H1 (cell line): ENCODE data around the gene PEAK3. TPM values are rescaled to one million over a fixed set of nuclear protein-coding genes. Genes with fewer than 3 reads are reported as not detected.

Experiments
- CTCF ChIA-PET: fragments of 300-600 bp; sonication (Branson Sonifier 250); formaldehyde crosslinking; loops from one replicate; lab custom pipeline; 2021; ENCODE audit not compliant: partially characterized antibody; lab: Charles Lee
- POLR2A ChIA-PET: fragments of 300-600 bp; sonication (Branson Sonifier 250); formaldehyde crosslinking; loops from one replicate; lab custom pipeline; 2021; ENCODE audit warnings: inconsistent platforms; ENCODE audit not compliant: partially characterized antibody; lab: Charles Lee
- DNase-seq, 2 experiments: peaks; one replicate each; pipeline versions ENCODE4 v3.0.0 to v3.0.0-alpha.2; 2010 to 2022; ENCODE audit warnings: low spot score in 2 of 2, low read depth in 1 of 2, mixed read lengths in 1 of 2
- FAIRE-seq: peaks from 2 replicates; lab custom pipeline; 2011; peaks lifted over from hg19 to GRCh38; lab: Jason Lieb, UNC
- H2AFZ ChIP-seq: 2 replicates; pipeline ENCODE4 v1.8.1; 2012; ENCODE audit warnings: low read length, inconsistent platforms
- H2AK5ac ChIP-seq: 2 replicates; pipeline ENCODE4 v1.6.1; 2013; ENCODE audit warnings: low read depth, low read length
- H2BK120ac ChIP-seq: replicated peaks from 2 replicates; pipeline ENCODE3; 2013; ENCODE audit warnings: low read depth, low read length, inconsistent platforms
- H2BK12ac ChIP-seq: 2 replicates; pipeline ENCODE4 v1.6.1; 2013; ENCODE audit warnings: low read depth, low read length
- H2BK15ac ChIP-seq: 2 replicates; pipeline ENCODE4 v1.6.1; 2013; ENCODE audit warnings: low read length
- H2BK20ac ChIP-seq: 2 replicates; pipeline ENCODE4 v1.6.1; 2013; ENCODE audit warnings: low read length
- H2BK5ac ChIP-seq: 2 replicates; pipeline ENCODE4 v1.6.1; 2013; ENCODE audit warnings: low read depth, low read length
- H3K14ac ChIP-seq: 2 replicates; pipeline ENCODE4 v1.6.1; 2013; ENCODE audit warnings: inconsistent platforms; ENCODE audit not compliant: insufficient read length
- H3K18ac ChIP-seq: 2 replicates; pipeline ENCODE4 v1.6.1; 2013; ENCODE audit warnings: low read length; ENCODE audit errors: extremely low read depth
- H3K23ac ChIP-seq: 2 replicates; pipeline ENCODE4 v1.6.1; 2013; ENCODE audit warnings: inconsistent platforms; ENCODE audit not compliant: insufficient read length
- H3K23me2 ChIP-seq: 2 replicates; pipeline ENCODE4 v1.6.1; 2013; ENCODE audit warnings: low read depth, low read length
- H3K27ac ChIP-seq: 2 replicates; pipeline ENCODE4 v1.6.1; 2011; ENCODE audit warnings: low read depth, low read length, inconsistent platforms
- H3K27me3 ChIP-seq, 4 experiments: replicated peaks in 1 of 4; 1 replicate in 1 of 4; 2 replicates in 3 of 4; pipeline versions ENCODE4 v1.6.1 to v1.8.1; 2011 to 2013; ENCODE audit warnings: low read length in 3 of 4, mild to moderate bottlenecking in 3 of 4, inconsistent platforms in 2 of 4, mixed read lengths in 2 of 4, moderate library complexity in 1 of 4; ENCODE audit not compliant: control insufficient read depth in 3 of 4, insufficient read depth in 3 of 4; ENCODE audit errors: extremely low read depth in 1 of 4
- H3K36me3 ChIP-seq, 4 experiments: 2 replicates each; pipeline versions ENCODE4 v1.6.1 to v1.8.1; 2011 to 2013; ENCODE audit warnings: mild to moderate bottlenecking in 4 of 4, low read length in 3 of 4, moderate library complexity in 2 of 4, control low read depth in 1 of 4, inconsistent platforms in 1 of 4; ENCODE audit not compliant: insufficient read depth in 4 of 4, control insufficient read depth in 2 of 4
- H3K4ac ChIP-seq: replicated peaks from 2 replicates; pipeline ENCODE3; 2013; ENCODE audit warnings: low read length, low read depth, mixed read lengths, inconsistent platforms; ENCODE audit not compliant: insufficient read length
- H3K4me1 ChIP-seq, 4 experiments: replicated peaks in 1 of 4; 1 replicate in 1 of 4; 2 replicates in 3 of 4; pipeline versions ENCODE4 v1.6.1 to v1.8.1; 2011 to 2013; ENCODE audit warnings: low read length in 3 of 4, inconsistent platforms in 2 of 4, mixed read lengths in 1 of 4; ENCODE audit not compliant: insufficient read depth in 4 of 4, control insufficient read depth in 3 of 4
- H3K4me2 ChIP-seq, 2 experiments: 2 replicates each; pipeline versions ENCODE4 v1.6.1 to v1.8.1; 2011 to 2013; ENCODE audit warnings: low read depth in 2 of 2, low read length in 2 of 2, control low read depth in 1 of 2, inconsistent platforms in 1 of 2, mild to moderate bottlenecking in 1 of 2; ENCODE audit not compliant: insufficient read depth in 1 of 2
- H3K4me3 ChIP-seq, 4 experiments: fragments of 200-600, 300-600 bp in 1 of 4; sonication (generic), shearing (Covaris generic), sonication (Bioruptor Twin) in 1 of 4; 2 replicates each; pipeline versions ENCODE4 v1.5.1 to v1.8.1; 2011 to 2016; ENCODE audit warnings: low read length in 4 of 4, low read depth in 3 of 4, control low read depth in 2 of 4, inconsistent platforms in 2 of 4, mild to moderate bottlenecking in 2 of 4, mixed read lengths in 1 of 4, moderate library complexity in 1 of 4; ENCODE audit not compliant: insufficient read depth in 2 of 4; ENCODE audit errors: extremely low read depth in 1 of 4
- H3K56ac ChIP-seq: replicated peaks from 2 replicates; pipeline ENCODE3; 2013; ENCODE audit warnings: low read depth, mild to moderate bottlenecking, mixed read lengths, low read length, inconsistent platforms; ENCODE audit not compliant: insufficient read length
- H3K79me1 ChIP-seq: 2 replicates; pipeline ENCODE4 v1.6.1; 2013; ENCODE audit warnings: low read depth, low read length, control low read depth
- H3K79me2 ChIP-seq, 2 experiments: 2 replicates each; pipeline versions ENCODE4 v1.6.1 to v1.8.1; 2012 to 2013; ENCODE audit warnings: low read length in 2 of 2, mild to moderate bottlenecking in 2 of 2, inconsistent platforms in 1 of 2; ENCODE audit not compliant: insufficient read depth in 2 of 2, control insufficient read depth in 1 of 2
- H3K9ac ChIP-seq, 4 experiments: replicated peaks in 1 of 4; 1 replicate in 1 of 4; 2 replicates in 3 of 4; pipeline versions ENCODE4 v1.6.1 to v1.8.1; 2011 to 2013; ENCODE audit warnings: low read depth in 3 of 4, low read length in 3 of 4, control low read depth in 2 of 4, mild to moderate bottlenecking in 2 of 4, moderate library complexity in 2 of 4, inconsistent platforms in 1 of 4; ENCODE audit errors: extremely low read depth in 1 of 4
- H3K9me3 ChIP-seq, 2 experiments: 2 replicates each; pipeline versions ENCODE4 v1.6.1 to v1.8.1; 2012 to 2013; ENCODE audit warnings: mild to moderate bottlenecking in 2 of 2, moderate library complexity in 2 of 2, control low read depth in 1 of 2, inconsistent platforms in 1 of 2, low read depth in 1 of 2, low read length in 1 of 2, mixed read lengths in 1 of 2; ENCODE audit not compliant: insufficient read depth in 2 of 2
- H4K20me1 ChIP-seq, 2 experiments: replicated peaks in 1 of 2; 2 replicates each; pipeline versions ENCODE3 to v1.8.1; 2011 to 2013; ENCODE audit warnings: inconsistent platforms in 2 of 2, low read length in 2 of 2, mild to moderate bottlenecking in 1 of 2; ENCODE audit not compliant: insufficient read depth in 2 of 2, control insufficient read depth in 1 of 2
- H4K5ac ChIP-seq: 2 replicates; pipeline ENCODE4 v1.6.1; 2013; ENCODE audit warnings: low read length, low read depth, mixed read lengths, inconsistent platforms; ENCODE audit not compliant: insufficient read length
- H4K8ac ChIP-seq: 2 replicates; pipeline ENCODE4 v1.8.0; 2013; ENCODE audit warnings: mild to moderate bottlenecking, moderate library complexity, low read length, inconsistent platforms; ENCODE audit not compliant: insufficient read depth; ENCODE audit errors: extremely low read depth
- H4K91ac ChIP-seq: replicated peaks from 2 replicates; pipeline ENCODE3; 2013; ENCODE audit warnings: low read length, mixed read lengths, inconsistent platforms; ENCODE audit not compliant: insufficient read length
- JUN ChIP-seq: IDR thresholded peaks from 2 replicates; pipeline ENCODE4 v1.6.1; 2011; ENCODE audit warnings: low read depth, mild to moderate bottlenecking, improper control_type of control experiment, low read length
- KDM5A ChIP-seq: fragments of 200-600 bp; IDR thresholded peaks from 2 replicates; pipeline ENCODE4 v1.7.1; 2012; ENCODE audit warnings: mild to moderate bottlenecking, low read length, inconsistent platforms, mixed read lengths
- MAX ChIP-seq: IDR thresholded peaks from 2 replicates; pipeline ENCODE4 v1.6.1; 2012; ENCODE audit warnings: inconsistent platforms
- SIX5 ChIP-seq: IDR thresholded peaks from 2 replicates; pipeline ENCODE4 v1.6.1; 2011; ENCODE audit warnings: mild to moderate bottlenecking, low read depth, low read length
- SRF ChIP-seq: IDR thresholded peaks from 2 replicates; pipeline ENCODE4 v1.6.1; 2011; ENCODE audit warnings: mild to moderate bottlenecking, low read depth, low read length, moderate library complexity
- SUZ12 ChIP-seq: fragments of 200-600 bp; sonication (generic); IDR thresholded peaks from 2 replicates; pipeline ENCODE4 v1.6.1; 2012; ENCODE audit warnings: mild to moderate bottlenecking, inconsistent platforms, low read length, moderate library complexity, mixed read lengths
- WGBS, 2 experiments: shearing (Covaris generic) in 1 of 2; methylation state at CpG; one replicate each; pipeline versions ENCODE4 v1.1.6 to v1.1.7; 2013 to 2015; ENCODE audit warnings: low lambda C conversion rate in 2 of 2, mixed read lengths in 2 of 2, inconsistent platforms in 1 of 2, low coverage in 1 of 2, missing lambda C conversion rate in 1 of 2; ENCODE audit not compliant: insufficient replicate concordance in 2 of 2, insufficient coverage in 1 of 2, insufficient read length in 1 of 2; ENCODE audit errors: extremely low coverage in 1 of 2, missing lambda C conversion rate in 1 of 2; 5-methylcytosine and 5-hydroxymethylcytosine counted together
- polyA plus RNA-seq, 7 experiments: library from polyadenylated mRNA; depleted of rRNA in 3 of 7; stranded (reverse) in 5 of 7; unstranded in 2 of 7; fragments of >200 nt in 5 of 7; fragments of 200-250 nt in 2 of 7; gene quantifications; 1 replicate in 5 of 7; 2 replicates in 1 of 7; 4 replicates in 1 of 7; pipeline versions ENCODE4 v1.2.1 to v1.2.3, GENCODE V29; 2011 to 2013; ENCODE audit warnings: missing spikeins in 2 of 7, mixed read lengths in 2 of 7
- total RNA-seq: library from RNA; stranded (reverse); fragmentation: NEBNext Ultra II Directional; extraction: Animal tissue kit (Norgen Biotek cat#: 25700); gene quantifications from 2 replicates; pipeline ENCODE4 v1.2.1, GENCODE V29; 2021

PEAK3 gene
- total and polyA plus RNA-seq, 2 of the 8 experiments (the other 6 are each of a cell fraction or from before 2014, with no cell fraction given), result not detected

DNA sequence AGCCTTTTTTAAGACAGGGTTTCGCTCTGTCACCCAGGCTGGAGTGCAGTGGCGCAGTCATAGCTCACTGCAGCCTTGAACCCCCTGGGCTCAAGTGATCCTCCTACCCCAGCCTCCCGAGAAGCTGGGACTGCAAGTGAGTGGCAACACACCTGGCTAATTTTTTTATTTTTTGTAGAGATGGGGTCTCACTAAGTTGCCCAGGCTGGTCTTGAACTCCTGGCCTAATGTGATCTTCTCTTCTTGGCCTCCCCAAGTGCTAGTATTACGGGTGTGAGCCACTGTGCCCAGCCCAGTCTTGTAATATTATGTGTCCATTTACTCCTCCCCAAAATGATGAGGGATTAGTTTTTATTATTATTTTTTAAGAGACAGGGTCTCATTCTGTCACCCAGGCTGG lies 29.1 kb upstream of the PEAK3 start:
- Histone ChIP-seq H4K91ac (no peak overlapping the region), H4K8ac (no peak overlapping the region), H3K23me2 (peaks cover 2% of the 10 kb centered on the region; the same call in 1 of the 2 replicates), H3K27ac (no peak overlapping the region), H2BK15ac (no peak overlapping the region), H2BK12ac (no peak overlapping the region), H3K27me3 (peaks cover 7 to 30% (median 23%) of the 10 kb centered on the region in 4 experiments), H3K79me1 (no peaks in the 10 kb centered on the region), H3K4me2 (no peak overlapping the region), H3K9me3 (no peaks in the 10 kb centered on the region), H4K20me1 (peaks cover 0 to 3% of the 10 kb centered on the region in 2 experiments), H3K36me3 (no peaks in the 10 kb centered on the region), H3K4ac (no peak overlapping the region), H3K4me1 (peaks cover 0 to 13% (median 1%) of the 10 kb centered on the region in 4 experiments; a peak in 4 of 7 replicates), H3K4me3 (no peak overlapping the region), H3K23ac (no peak overlapping the region), H2BK5ac (no peak overlapping the region), H2BK20ac (no peak overlapping the region), H2BK120ac (no peak overlapping the region), H2AK5ac (no peak overlapping the region), H2AFZ (no peak overlapping the region), H3K79me2 (no peaks in the 10 kb centered on the region), H3K18ac (no peak overlapping the region), H3K9ac (no peak overlapping the region), H3K56ac (no peak overlapping the region), H4K5ac (no peak overlapping the region), H3K14ac (no peak overlapping the region)
- FAIRE-seq (no peak), DNase-seq (no peak)
- WGBS, 2 experiments, result 92% methylated on average over 4 of the region's 4 CpGs; no CpG with 5 or more reads in 1 of the 2 experiments
- ChIA-PET POLR2A (interaction anchor here (1.0 to 4.4 kb wide), 4 partner anchors 9 to 41 kb away, joined by 3 to 16 read pairs (median 3); no protein-coding TSS in a partner anchor), CTCF (interaction anchor here (0.6 to 9.8 kb wide), 6 partner anchors 9 to 694 kb away, joined by 3 to 106 read pairs (median 4); no protein-coding TSS in a partner anchor)
- TF ChIP-seq KDM5A, result no peak
- TF ChIP-seq SIX5, result no peak
- no peak for TF ChIP-seq SRF
- TF ChIP-seq SUZ12, result no peak
- no peak for TF ChIP-seq MAX
- no peak for TF ChIP-seq JUN
